Lung (tissue), 12 donors: ENCODE measurements around the gene IGFBP3. TPM values are rescaled to one million over a fixed set of nuclear protein-coding genes. Genes with fewer than 3 reads are reported as not detected.
A peak's percentile ranks its signal among the peaks of the same experiment; 100 is the strongest.

Source experiments
- ATAC-seq: fragments of 200-7000 bp; cut with Tn5 transposase; one replicate; pipeline ENCODE4 v1.9.1; 2020; ENCODE audit warnings: moderate number of reproducible peaks; ENCODE audit not compliant: insufficient read depth, low FRiP score
- DNase-seq, 3 donors: peaks; one replicate each; pipeline ENCODE4 v3.0.0-alpha.2; 2013 to 2017
- H3K27ac ChIP-seq, 2 donors: one replicate each; pipeline ENCODE4 v1.5.1; 2013; ENCODE audit warnings: mild to moderate bottlenecking in 2 of 2, moderate library complexity in 2 of 2, control low read depth in 1 of 2, inconsistent platforms in 1 of 2, low read depth in 1 of 2, low read length in 1 of 2
- H3K27me3 ChIP-seq, 3 donors: one replicate each; pipeline ENCODE4 v1.5.1; 2013; ENCODE audit warnings: low read length in 2 of 3; ENCODE audit not compliant: control insufficient read depth in 3 of 3, insufficient read depth in 3 of 3
- H3K36me3 ChIP-seq, 4 donors: one replicate each; pipeline ENCODE4 v1.5.1; 2013; ENCODE audit warnings: low read length in 4 of 4, mild to moderate bottlenecking in 1 of 4, moderate library complexity in 1 of 4; ENCODE audit not compliant: control insufficient read depth in 4 of 4, insufficient read depth in 4 of 4
- H3K4me1 ChIP-seq, 5 donors: one replicate each; pipeline ENCODE4 v1.5.1; 2013; ENCODE audit warnings: low read length in 5 of 5, mild to moderate bottlenecking in 2 of 5, moderate library complexity in 1 of 5; ENCODE audit not compliant: control insufficient read depth in 5 of 5, insufficient read depth in 5 of 5
- H3K4me3 ChIP-seq: one replicate; pipeline ENCODE4 v1.5.1; 2013; ENCODE audit warnings: mild to moderate bottlenecking, control low read depth, moderate library complexity
- H3K9ac ChIP-seq, 2 donors: one replicate each; pipeline ENCODE4 v1.5.1; 2013; ENCODE audit warnings: low read length in 2 of 2, control low read depth in 1 of 2; ENCODE audit not compliant: insufficient read depth in 1 of 2
- H3K9me3 ChIP-seq, 4 donors: one replicate each; pipeline ENCODE4 v1.5.1; 2013; ENCODE audit warnings: low read length in 3 of 4, mild to moderate bottlenecking in 1 of 4, moderate library complexity in 1 of 4; ENCODE audit not compliant: control insufficient read depth in 4 of 4, insufficient read depth in 3 of 4
- WGBS, 2 donors: extraction: QIAGEN DNeasy Blood & Tissue Kit; methylation state at CpG; one replicate each; pipeline ENCODE4 v1.1.7; 2013; 5-methylcytosine and 5-hydroxymethylcytosine counted together
- polyA plus RNA-seq, 2 donors: library from polyadenylated mRNA; stranded (reverse); fragments of 200-250 nt; gene quantifications; one replicate each; pipeline ENCODE4 v1.2.1, GENCODE V29; 2013
- total RNA-seq, 2 donors: library from RNA; depleted of rRNA in 1 of 2; stranded (reverse); fragments of >200 nt in 1 of 2; gene quantifications; one replicate each; pipeline ENCODE4 v1.2.1, GENCODE V29; 2014 to 2021
- TF ChIP-seq, protein P1 (sequence below): IDR thresholded peaks from 2 replicates; pipeline ENCODE4 v1.5.1; 2012; ENCODE audit warnings: mild to moderate bottlenecking; ENCODE audit errors: control extremely low read depth, extremely low read depth
- donor health status: control.
- donor health status: control.
- donor health status: Bipolar disorder and iron deficiency.
- donor health status: healthy.
- donor health status: DM: yes; HTN: yes; CAD: no.

Gene IGFBP3
- total and polyA plus RNA-seq, 4 donors: 29.2 to 76.5 (median 58.4) TPM

DNA sequence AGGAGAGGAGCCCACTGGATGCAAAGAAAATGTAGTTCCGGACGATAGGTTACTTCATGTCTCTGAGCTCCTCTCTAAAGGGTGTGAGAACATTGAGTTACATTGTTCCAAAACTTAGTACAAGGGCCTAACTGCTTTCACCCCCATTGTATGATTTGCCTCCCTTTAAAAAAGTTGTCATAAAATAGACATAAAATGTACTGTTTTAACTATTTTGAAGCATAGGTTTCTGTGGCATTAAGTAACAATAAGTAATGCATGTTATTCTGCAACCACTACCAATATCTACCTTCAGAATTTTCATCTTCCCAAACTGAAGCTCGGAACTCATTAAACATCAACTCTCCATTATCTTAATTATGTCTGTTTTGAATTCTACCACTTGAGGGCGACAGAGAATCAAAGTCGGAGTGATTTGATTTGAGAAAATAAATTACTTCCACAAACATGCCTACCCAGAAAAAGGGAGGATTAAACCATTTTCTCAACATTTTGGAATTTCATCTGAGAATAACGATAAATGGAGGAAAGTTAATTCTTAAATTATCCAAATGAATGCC lies 30.1 kb downstream of the IGFBP3 start:
- H3K27me3 ChIP-seq: peaks cover 7 to 27% (median 15%) of the 10 kb centered on the region in 3 donors
- no peak for ATAC-seq

DNA sequence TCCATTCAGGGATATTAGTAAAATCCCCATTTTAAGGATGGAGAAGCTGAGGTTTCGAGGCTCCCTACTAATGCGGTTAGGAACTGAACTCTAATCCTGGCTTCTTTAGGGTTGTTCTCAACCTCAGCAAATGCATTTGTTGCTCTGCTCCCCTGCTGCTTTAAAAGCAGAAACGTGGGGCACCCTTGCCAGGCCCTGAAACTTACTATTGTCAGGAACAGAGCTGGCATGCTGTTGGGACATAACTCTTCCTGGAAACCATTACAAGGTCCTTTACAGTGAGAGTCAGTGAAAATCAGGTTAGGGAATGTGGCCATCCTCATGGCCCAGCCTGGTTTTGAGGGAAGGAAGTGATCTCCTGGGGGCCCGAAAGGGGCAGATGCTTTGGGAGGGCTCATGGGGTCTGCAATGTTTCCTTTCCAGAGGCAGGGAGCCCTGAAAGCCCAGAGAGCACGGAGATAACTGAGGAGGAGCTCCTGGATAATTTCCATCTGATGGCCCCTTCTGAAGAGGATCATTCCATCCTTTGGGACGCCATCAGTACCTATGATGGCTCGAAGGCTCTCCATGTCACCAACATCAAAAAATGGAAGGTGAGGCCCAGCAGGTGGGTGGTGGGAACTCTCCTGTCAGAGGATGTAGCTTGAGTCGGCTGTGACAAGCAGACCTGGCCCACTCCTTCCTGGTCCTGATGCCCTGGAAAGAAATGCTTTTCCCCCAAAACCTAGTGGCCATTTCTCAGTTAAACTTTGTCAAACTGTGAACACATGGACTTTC lies 30.8 kb downstream of the IGFBP3 start:
- Histone ChIP-seq H3K27ac (no peak overlapping the region), H3K9me3 (peaks cover 0 to 3% (median 0%) of the 10 kb centered on the region in 4 donors), H3K4me1 (peaks cover 0 to 12% (median 0%) of the 10 kb centered on the region in 5 donors), H3K9ac (no peak overlapping the region), H3K4me3 (no peak overlapping the region), H3K27me3 (peaks cover 7 to 27% (median 15%) of the 10 kb centered on the region in 3 donors), H3K36me3 (no peaks in the 10 kb centered on the region)
- no peak for DNase-seq
- TF ChIP-seq, protein P1, sequence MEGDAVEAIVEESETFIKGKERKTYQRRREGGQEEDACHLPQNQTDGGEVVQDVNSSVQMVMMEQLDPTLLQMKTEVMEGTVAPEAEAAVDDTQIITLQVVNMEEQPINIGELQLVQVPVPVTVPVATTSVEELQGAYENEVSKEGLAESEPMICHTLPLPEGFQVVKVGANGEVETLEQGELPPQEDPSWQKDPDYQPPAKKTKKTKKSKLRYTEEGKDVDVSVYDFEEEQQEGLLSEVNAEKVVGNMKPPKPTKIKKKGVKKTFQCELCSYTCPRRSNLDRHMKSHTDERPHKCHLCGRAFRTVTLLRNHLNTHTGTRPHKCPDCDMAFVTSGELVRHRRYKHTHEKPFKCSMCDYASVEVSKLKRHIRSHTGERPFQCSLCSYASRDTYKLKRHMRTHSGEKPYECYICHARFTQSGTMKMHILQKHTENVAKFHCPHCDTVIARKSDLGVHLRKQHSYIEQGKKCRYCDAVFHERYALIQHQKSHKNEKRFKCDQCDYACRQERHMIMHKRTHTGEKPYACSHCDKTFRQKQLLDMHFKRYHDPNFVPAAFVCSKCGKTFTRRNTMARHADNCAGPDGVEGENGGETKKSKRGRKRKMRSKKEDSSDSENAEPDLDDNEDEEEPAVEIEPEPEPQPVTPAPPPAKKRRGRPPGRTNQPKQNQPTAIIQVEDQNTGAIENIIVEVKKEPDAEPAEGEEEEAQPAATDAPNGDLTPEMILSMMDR: no peak
- no peak for ATAC-seq
- 85 to 86% methylated on average over 8 of the region's 8 CpGs for WGBS, 2 donors

More for the DNA sequence above, 30.1 kb downstream of the IGFBP3 start:
- Histone ChIP-seq H3K36me3 (no peaks in the 10 kb centered on the region), H3K4me1 (peaks cover 0 to 12% (median 0%) of the 10 kb centered on the region in 5 donors), H3K27ac (no peak overlapping the region), H3K4me3 (no peak overlapping the region), H3K9me3 (peaks cover 0 to 3% (median 0%) of the 10 kb centered on the region in 4 donors), H3K9ac (no peak overlapping the region)
- DNase-seq: peak in 2 of 3 donors; percentile 72 to 73
- TF ChIP-seq, protein P1: peak; percentile 15
- 41 to 47% methylated on average over 6 of the region's 6 CpGs for WGBS, 2 donors

DNA sequence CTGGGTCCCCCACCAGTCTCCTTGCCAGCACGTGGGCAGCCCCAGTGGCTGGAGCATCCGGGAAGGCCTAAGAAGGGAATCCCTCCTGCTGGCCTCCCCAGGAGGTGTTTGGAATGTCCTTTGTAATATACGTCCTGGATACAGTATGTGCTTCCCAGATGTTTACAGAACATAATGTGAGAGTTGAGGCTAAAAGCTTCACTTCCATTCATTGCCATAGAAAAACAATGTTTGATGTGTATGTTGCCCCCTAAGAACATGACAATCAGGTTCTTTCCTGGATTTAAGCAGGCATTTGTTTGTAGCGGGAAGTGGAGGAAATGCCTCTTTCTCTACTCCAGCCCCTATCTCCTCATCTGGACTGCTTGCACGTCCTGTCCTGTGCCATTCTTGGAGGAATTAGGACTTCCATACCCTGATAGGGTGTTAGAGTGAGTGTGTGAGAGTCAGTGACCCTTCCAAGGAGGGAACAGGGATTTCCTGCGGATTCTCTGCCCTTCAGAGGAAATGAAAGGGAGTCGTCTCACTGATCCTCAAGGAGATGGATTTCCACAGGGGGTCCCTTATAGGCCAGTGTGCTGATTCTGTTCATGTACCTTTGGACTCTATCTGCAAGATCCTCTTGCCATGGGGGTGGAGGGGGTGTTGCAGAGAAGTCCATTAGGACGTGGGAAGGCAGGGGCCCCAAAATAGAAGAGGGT lies 31.6 kb downstream of the IGFBP3 start:
- Histone ChIP-seq H3K9me3 (peaks cover 0 to 3% (median 0%) of the 10 kb centered on the region in 4 donors), H3K4me3 (no peak overlapping the region), H3K27ac (no peak overlapping the region), H3K27me3 (peaks cover 7 to 27% (median 15%) of the 10 kb centered on the region in 3 donors), H3K9ac (no peak overlapping the region), H3K4me1 (peaks cover 0 to 10% (median 0%) of the 10 kb centered on the region in 5 donors), H3K36me3 (no peaks in the 10 kb centered on the region)
- TF ChIP-seq, protein P1: no peak
- ATAC-seq: no peak
- DNase-seq: peak in 1 of 3 donors; percentile 11
- 43 to 52% methylated on average over 8 of the region's 8 CpGs for WGBS, 2 donors
